ENCODE results near the gene GSPT1.
"Not testable (repeated sequence)": the region's sequence is repeated elsewhere in the genome, so short reads cannot be mapped to it uniquely, and the experiment has no call there.

GSPT1 gene

GRCh38 chr16:11927350-11927749 is 11.6 kb upstream of the GSPT1 start:
- not testable (repeated sequence) for H3K27me3 Mint-ChIP-seq; H3K36me3 Mint-ChIP-seq (ENCODE audit: low read depth); DNase-seq; H3K9me3 Mint-ChIP-seq; ATAC-seq; H3K4me3 Mint-ChIP-seq; H3K4me1 Mint-ChIP-seq; H3K27ac Mint-ChIP-seq

GRCh38 chr16:11924046-11924445 is 8.3 kb upstream of the GSPT1 start:
- H3K9me3 Mint-ChIP-seq, H3K4me3 Mint-ChIP-seq: not testable (repeated sequence)

GRCh38 chr16:11916524-11917285 is 949 bp upstream of the GSPT1 start:
- DNase-seq (no peak), ATAC-seq (no peak)
- peaks cover 37% of the 10 kb centered on the region for H3K4me1 Mint-ChIP-seq
- peak overlapping the region; percentile 85 for H3K4me3 Mint-ChIP-seq
- peak overlapping the region; percentile 92 for H3K27ac Mint-ChIP-seq
- H3K9me3 Mint-ChIP-seq = no peaks in the 10 kb centered on the region
- H3K36me3 Mint-ChIP-seq (ENCODE audit: low read depth) = peaks cover 26% of the 10 kb centered on the region
- H3K27me3 Mint-ChIP-seq = no peaks in the 10 kb centered on the region

More at GRCh38 chr16:11924046-11924445, 8.3 kb upstream of the GSPT1 start:
- H3K4me1 Mint-ChIP-seq; H3K27me3 Mint-ChIP-seq; H3K36me3 Mint-ChIP-seq (ENCODE audit: low read depth); ATAC-seq; H3K27ac Mint-ChIP-seq; DNase-seq: not testable (repeated sequence)

GRCh38 chr16:11915114-11915643 is 577 bp downstream of the GSPT1 start:
- Mint-ChIP-seq H3K9me3 (no peaks in the 10 kb centered on the region), H3K4me3 (peak overlapping the region; percentile 90), H3K4me1 (peaks cover 48% of the 10 kb centered on the region), H3K27ac (peak overlapping the region; percentile 94), H3K36me3 (ENCODE audit: low read depth) (peaks cover 33% of the 10 kb centered on the region), H3K27me3 (no peaks in the 10 kb centered on the region)
- ATAC-seq (peak; percentile 22), DNase-seq (peak; percentile 48)

DNA sequence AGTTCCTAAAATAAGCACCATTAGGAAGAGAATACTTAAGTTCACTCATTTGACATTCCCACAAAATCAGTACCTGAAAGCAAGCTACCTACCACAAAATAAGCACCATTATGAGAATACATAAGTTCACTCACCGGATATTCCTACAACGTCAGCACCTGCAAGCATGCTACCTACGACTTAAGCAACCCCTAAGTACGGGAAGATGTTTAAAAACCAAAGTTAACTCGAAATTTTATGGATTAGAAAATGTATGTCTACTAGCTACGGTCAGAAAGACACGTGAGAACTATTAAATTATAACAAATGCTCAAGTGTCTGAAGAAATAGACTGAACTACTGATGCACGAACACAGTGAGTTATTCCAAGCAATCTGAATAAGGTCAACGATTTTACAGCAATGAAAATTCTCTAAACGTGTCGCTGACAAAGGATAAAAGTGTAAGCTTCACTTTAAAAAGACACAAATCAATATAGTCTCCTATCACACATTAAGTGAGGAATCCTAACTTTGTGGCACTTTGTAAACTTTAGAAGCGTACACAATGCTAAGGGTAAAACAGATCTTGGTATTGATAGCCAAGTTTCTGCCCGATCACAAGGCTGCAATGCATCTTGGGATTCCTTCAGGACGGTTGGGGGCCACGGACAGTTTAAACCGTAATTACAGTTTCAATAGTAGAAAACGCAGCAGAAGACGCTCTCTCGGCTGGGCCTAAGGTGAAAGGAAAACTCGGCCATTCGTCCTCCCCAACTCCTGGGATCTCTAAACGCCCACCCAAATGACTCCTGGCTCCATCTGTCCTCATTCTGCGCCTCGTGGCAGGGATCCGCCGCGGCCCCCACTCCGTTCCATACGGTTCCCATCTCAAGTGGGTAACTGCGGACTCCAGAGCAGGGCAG is 1.3 kb downstream of the GSPT1 start:
- Mint-ChIP-seq H3K4me1 (peaks cover 51% of the 10 kb centered on the region), H3K27me3 (no peaks in the 10 kb centered on the region), H3K27ac (peak overlapping the region; percentile 94), H3K36me3 (ENCODE audit: low read depth) (peaks cover 37% of the 10 kb centered on the region), H3K9me3 (no peaks in the 10 kb centered on the region), H3K4me3 (peak overlapping the region; percentile 90)
- DNase-seq = peak; percentile 38
- no peak for ATAC-seq

GRCh38 chr16:11913425-11914079 is 2.2 kb downstream of the GSPT1 start:
- Mint-ChIP-seq H3K4me3 (peak overlapping the region; percentile 90), H3K27me3 (no peaks in the 10 kb centered on the region), H3K36me3 (ENCODE audit: low read depth) (peaks cover 44% of the 10 kb centered on the region), H3K27ac (peak overlapping the region; percentile 94), H3K9me3 (no peaks in the 10 kb centered on the region), H3K4me1 (peaks cover 58% of the 10 kb centered on the region)
- DNase-seq (no peak), ATAC-seq (no peak)

GRCh38 chr16:11909653-11910545 is 5.9 kb downstream of the GSPT1 start:
- H3K27ac Mint-ChIP-seq = no peak overlapping the region
- H3K4me1 Mint-ChIP-seq = peaks cover 71% of the 10 kb centered on the region
- H3K36me3 Mint-ChIP-seq (ENCODE audit: low read depth) = peaks cover 67% of the 10 kb centered on the region

GRCh38 chr16:11907160-11907970 is 8.4 kb downstream of the GSPT1 start:
- no peak for DNase-seq
- ATAC-seq = no peak
- H3K4me3 Mint-ChIP-seq = no peak overlapping the region
- peaks cover 47% of the 10 kb centered on the region for H3K36me3 Mint-ChIP-seq (ENCODE audit: low read depth)
- H3K27ac Mint-ChIP-seq = no peak overlapping the region
- peaks cover 68% of the 10 kb centered on the region for H3K4me1 Mint-ChIP-seq
- no peaks in the 10 kb centered on the region for H3K27me3 Mint-ChIP-seq
- H3K9me3 Mint-ChIP-seq = no peaks in the 10 kb centered on the region

More at GRCh38 chr16:11909653-11910545, 5.9 kb downstream of the GSPT1 start:
- ATAC-seq (no peak), DNase-seq (no peak)
- Mint-ChIP-seq H3K4me3 (no peak overlapping the region), H3K27me3 (no peaks in the 10 kb centered on the region), H3K9me3 (no peaks in the 10 kb centered on the region)

GRCh38 chr16:11903906-11904305 is 11.8 kb downstream of the GSPT1 start:
- Mint-ChIP-seq H3K27ac (no peak overlapping the region), H3K9me3 (no peaks in the 10 kb centered on the region), H3K27me3 (no peaks in the 10 kb centered on the region), H3K36me3 (ENCODE audit: low read depth) (peaks cover 37% of the 10 kb centered on the region), H3K4me1 (peaks cover 67% of the 10 kb centered on the region), H3K4me3 (no peak overlapping the region)
- DNase-seq = no peak
- ATAC-seq = no peak

DNA sequence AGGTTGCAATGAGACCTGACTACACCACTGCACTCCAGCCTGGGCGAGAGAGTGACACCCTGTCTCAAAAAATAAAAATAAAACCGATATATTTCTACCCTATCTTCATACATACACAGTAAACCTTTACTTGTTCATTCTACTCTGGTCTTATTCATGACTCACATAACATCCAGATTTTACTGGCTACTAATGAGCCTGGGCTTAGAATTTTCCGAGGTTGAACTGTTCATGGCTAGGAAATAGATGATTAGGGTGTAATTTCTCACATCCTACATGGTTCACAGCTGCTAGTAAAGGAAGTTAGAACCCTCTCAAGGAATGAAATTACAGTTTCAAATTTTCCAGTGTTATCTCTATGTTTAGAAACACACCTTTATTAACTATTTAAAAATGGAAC is 14.7 kb downstream of the GSPT1 start:
- no peaks in the 10 kb centered on the region for H3K27me3 Mint-ChIP-seq
- DNase-seq (no peak), ATAC-seq (peak; percentile 85)
- no peak overlapping the region for H3K4me3 Mint-ChIP-seq
- H3K9me3 Mint-ChIP-seq = no peaks in the 10 kb centered on the region
- H3K36me3 Mint-ChIP-seq (ENCODE audit: low read depth) = peaks cover 33% of the 10 kb centered on the region
- peak overlapping the region; percentile 73 for H3K27ac Mint-ChIP-seq
- H3K4me1 Mint-ChIP-seq = peaks cover 64% of the 10 kb centered on the region

- peaks cover 41% of the 10 kb centered on the region for H3K36me3 Mint-ChIP-seq (ENCODE audit: low read depth)
- no peak overlapping the region for H3K4me3 Mint-ChIP-seq
- H3K4me1 Mint-ChIP-seq = peaks cover 37% of the 10 kb centered on the region
- ATAC-seq (peak; percentile 52), DNase-seq (no peak)
- peak overlapping the region; percentile 70 for H3K27ac Mint-ChIP-seq
- no peaks in the 10 kb centered on the region for H3K27me3 Mint-ChIP-seq
- no peaks in the 10 kb centered on the region for H3K9me3 Mint-ChIP-seq
Measured at GRCh38 chr16:11896486-11897176, 19.1 kb downstream of the GSPT1 start.

GRCh38 chr16:11893571-11893970 is 22.2 kb downstream of the GSPT1 start:
- H3K27me3 Mint-ChIP-seq = no peaks in the 10 kb centered on the region
- no peak for DNase-seq
- ATAC-seq = no peak
- peaks cover 39% of the 10 kb centered on the region for H3K36me3 Mint-ChIP-seq (ENCODE audit: low read depth)
- H3K9me3 Mint-ChIP-seq = no peaks in the 10 kb centered on the region
- H3K27ac Mint-ChIP-seq = no peak overlapping the region
- H3K4me3 Mint-ChIP-seq = no peak overlapping the region
- H3K4me1 Mint-ChIP-seq = peaks cover 15% of the 10 kb centered on the region
